Stimulated activated CD8-positive, alpha-beta memory T cell treated with anti-CD3 and anti-CD28 coated beads, Interleukin-12 subunit alpha, Interleukin-12 subunit beta, amount 100 ng/mL, for 1 hour (primary cell): Measurements from ENCODE around the gene SMIM44.
A peak's percentile ranks its signal among the peaks of the same experiment; 100 is the strongest.

Experiments
- DNase-seq: peaks from one replicate; pipeline ENCODE4 v3.0.0-alpha.2; 2020; ENCODE audit warnings: low read depth

SMIM44 gene

DNA sequence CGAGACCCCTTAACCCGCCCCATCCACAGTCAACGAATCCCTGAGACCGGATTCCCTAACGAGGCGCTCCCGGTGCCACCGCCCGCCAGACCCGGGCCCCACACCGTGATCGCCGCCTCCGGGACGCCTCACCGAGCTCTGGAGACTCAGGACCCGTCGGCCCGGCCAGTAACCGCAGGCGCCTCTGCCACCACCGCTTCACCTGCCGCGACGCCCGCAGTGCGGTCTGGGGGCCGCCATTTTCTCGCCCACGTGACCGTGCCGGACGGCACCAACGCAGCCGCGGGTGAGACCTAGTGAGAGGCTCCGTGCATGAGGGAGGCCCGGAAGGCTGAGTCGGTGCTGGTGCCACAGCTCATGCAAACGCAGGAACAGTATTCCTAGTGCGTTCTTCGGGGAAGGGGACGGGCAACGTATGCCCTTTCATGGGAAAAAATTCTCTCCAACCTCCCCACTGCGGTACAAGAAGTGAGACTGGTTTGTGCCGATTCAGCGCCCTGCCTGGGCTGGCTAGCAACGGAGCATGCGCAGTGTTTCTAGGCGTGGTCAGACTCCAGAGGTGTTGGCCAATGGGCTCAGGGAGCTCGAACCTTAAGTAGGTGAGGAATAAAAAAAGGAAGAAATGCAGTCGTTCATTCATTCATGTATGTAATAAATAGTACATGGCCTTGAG is 17.3 kb upstream of the SMIM44 start, which contains the start of gene DOHH:
Gene DOHH (minus strand): TSS at position 246 of the 673 bp plus-strand sequence. CDS start 3,860 bp downstream, outside the sequence.
- DNase-seq = peak; percentile 93

- no peak for DNase-seq
These were observed 16.6 kb upstream of the SMIM44 start for GRCh38 chr19:3499738-3500428.

DNA sequence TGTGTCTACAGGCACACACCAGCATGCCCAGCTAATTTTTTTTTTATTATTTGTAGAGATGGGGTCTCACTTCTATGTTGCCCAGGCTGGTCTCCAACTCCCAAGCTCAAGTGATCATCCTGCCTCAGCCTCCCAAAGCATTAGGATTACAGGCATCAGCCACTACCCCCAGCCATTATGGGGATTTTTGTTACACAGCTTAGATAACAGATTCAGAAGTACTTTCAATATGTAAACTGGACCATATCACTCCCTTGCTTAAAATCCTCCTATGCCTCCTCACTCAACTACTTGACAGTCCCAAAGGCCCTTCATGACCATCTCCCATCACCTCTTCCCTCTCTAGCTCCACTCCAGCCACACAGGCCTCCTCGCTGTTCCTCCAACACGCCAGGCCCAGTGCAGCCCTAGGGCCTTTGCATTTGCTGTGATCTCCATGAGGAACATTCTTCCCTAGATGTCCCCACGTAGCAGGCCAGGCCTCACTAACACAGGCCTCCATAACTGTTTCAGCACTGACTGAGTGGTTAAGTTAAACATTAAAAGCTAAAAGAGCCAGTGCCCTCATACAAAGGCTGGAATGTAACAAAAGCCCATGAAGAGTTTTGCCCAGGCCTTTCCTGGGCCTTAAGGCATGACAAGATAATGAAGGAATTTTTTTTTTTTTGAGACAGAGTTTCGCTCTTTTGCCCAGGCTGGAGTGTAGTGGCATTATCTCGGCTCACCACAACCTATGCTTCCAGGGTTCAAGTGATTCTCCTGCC is 14.7 kb upstream of the SMIM44 start:
- no peak for DNase-seq

DNA sequence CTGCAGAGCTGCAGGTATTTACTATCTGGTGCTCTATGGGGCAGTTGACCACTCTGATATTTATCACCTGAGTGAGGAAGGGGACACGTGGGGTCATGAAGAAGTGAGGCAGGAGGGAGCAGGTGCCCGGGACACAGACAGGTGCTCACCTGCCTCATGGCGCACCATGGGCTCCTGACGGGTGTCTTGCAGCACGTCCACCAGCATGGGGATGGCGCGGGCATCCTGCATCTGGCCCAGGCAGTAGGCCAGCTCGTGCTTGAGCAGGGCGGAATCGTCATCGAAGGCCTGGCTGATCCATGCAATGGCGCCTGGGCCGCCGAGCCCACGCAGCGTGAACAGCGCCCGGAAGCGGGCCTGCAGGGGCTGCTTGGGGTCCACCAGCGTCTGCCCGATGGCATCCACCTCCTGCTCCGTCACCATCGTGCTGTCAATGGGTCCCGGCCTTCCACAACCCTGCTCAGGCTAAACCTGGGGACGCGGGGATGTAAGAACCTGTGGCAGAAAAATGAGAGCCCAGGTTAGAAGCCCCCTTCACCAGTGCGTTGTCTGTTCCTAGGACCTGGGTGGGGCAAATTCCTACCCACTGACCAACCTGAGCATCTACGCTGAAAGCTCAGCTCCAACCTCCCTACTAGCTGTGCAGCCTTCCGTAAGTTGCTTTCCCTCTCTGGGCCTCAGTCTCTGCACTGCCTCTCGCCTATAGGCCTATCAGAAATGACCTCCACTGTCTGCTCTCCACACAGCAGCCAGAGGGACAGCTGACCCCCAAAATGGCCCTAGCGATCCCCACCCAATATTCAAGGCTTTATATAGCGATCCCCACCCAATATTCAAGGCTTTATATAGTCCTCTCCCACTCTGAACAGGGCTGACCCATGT is 13.4 kb upstream of the SMIM44 start:
- no peak for DNase-seq

GRCh38 chr19:3494559-3494958 is 11.3 kb upstream of the SMIM44 start:
- DNase-seq = no peak

- no peak for DNase-seq
These were observed 10.8 kb upstream of the SMIM44 start for GRCh38 chr19:3494051-3494450.

GRCh38 chr19:3493651-3494050 is 10.4 kb upstream of the SMIM44 start:
- no peak for DNase-seq

- DNase-seq = no peak
These were observed 9.7 kb upstream of the SMIM44 start for GRCh38 chr19:3492919-3493318.

- no peak for DNase-seq
These were observed 9.0 kb upstream of the SMIM44 start for GRCh38 chr19:3492131-3492839.

- DNase-seq = no peak
These were observed 8.3 kb upstream of the SMIM44 start for GRCh38 chr19:3491396-3492119.

DNA sequence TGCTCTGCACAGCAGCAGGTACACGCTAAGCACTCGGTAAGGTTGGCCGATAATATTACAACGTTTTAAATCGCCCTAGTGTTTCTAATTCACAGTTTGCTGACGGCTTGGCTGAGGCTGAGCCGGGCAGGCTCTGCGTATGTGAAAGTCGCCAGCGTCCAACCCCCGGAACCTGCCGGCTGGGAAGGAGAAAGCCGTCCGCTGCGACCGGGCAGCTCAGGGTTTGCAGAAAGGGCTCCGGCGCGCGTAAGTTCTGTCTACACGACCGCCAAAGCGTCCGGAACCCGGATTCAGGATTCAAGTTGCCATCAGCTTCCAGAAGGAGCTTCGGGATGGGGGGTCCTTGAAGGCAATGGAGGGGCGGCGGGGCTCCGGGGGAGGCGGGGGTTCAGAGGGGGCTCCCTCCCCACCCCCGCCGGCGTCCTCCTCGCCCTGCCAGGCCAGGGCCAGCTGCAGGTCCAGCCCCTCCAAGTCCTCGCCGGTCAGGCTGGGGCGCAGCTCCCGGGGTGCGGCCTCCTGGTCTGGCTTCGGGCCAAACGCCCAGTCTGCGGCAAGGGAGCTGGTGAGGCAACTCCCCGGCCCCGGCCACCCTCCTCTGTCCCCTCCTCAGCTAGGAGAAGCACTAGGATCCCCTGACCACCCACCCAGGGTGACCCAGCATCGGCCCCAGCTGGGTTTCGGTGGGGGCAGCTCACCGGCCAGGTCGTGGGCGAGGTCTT is 575 bp downstream of the SMIM44 start:
- no peak for DNase-seq

DNA sequence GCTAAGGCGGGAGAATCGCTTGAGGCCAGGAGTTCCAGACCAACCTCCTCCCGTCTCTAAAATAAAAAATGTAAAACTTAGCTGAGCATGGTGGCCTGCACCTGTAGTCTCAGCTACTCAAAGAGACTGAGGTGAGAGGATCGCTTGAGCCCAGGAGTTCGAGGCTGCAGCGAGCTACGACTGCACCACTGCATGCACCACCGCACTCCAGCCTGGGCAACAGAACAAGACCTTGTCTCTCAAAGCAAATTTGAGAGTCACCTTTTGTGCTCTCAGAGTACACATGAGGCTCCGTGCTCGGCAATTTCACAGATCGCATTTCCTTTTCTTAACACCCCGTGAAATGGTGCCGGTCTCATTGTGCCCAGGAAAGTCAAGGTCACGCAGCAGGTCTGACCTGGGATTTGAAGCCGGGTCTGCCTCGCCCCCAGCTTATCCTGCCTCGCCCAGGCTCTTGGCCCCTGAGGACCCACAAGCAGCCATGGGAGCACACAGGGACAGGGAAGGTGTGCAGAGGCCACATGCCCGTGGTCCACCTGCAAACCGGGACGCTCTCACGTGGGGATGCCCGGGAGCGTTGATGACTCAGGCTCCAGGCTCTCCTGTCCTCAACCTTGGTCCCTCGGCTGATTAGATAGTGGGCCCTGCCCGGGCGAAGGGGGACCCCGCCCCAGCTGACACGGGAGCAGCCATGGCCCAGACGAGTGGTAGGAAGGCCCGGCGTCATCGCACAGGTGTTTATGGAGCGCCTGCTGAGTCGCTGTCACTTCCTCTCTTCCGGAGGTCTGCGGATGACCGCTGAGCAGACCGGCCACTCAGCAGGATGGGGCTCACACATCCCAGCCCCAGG is 1.8 kb downstream of the SMIM44 start:
- DNase-seq = no peak

- no peak for DNase-seq
These were observed 2.7 kb downstream of the SMIM44 start, which contains the start of gene SMIM24 for GRCh38 chr19:3480383-3481091. SMIM24 (minus strand) TSS chr19:3480525; CDS start chr19:3480463, 62 bp downstream.

- DNase-seq = no peak
These were observed 3.4 kb downstream of the SMIM44 start for GRCh38 chr19:3479834-3480215.

DNA sequence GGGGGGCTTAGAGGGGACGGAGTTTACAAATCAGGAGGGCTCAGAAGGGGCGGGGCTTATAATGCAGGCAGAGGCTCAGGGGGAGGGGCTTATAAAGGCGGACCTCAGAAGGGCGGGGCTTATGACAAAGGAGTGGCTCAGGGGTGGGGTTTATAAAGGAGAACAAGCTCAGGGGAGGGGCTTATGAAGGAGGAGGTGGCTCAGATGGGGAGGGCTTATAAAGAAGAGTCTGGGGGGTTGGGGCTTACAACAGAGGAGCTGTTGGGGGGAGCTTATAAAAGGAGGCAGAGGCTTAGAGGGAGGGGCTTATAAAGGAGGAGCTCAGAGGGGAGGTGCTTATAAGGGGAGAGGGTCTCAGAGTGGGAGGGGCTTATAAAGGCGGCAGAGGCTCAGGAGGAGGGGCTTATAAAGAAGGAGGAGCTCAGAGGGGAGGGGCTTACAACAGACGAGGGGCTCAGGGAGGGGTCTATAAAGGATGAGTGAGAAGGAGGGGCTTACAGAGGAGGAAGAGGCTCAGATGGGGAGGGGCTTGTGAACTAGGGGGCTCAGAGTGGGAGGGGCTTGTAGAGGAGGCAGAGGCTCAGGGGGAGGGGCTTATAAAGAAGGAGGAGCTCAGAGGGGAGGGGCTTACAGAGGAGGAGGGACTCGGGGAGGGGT is 3.9 kb downstream of the SMIM44 start:
- no peak for DNase-seq

GRCh38 chr19:3478409-3479176 is 4.6 kb downstream of the SMIM44 start:
- DNase-seq = no peak

GRCh38 chr19:3477951-3478350 is 5.3 kb downstream of the SMIM44 start:
- no peak for DNase-seq
